ENCODE data around the gene CTSZ. TPM values are rescaled to one million over a fixed set of nuclear protein-coding genes. Genes with fewer than 3 reads are reported as not detected.

Gene CTSZ
- total RNA-seq, 4 donors from 2014 or later, result 83.5 to 145 (median 105) TPM

GRCh38 chr20:59037386-59037785 is 30.3 kb upstream of the CTSZ start:
- no peak overlapping the region for H3K4me3 ChIP-seq
- peaks cover 0 to 44% (median 3%) of the 10 kb centered on the region in 3 donors for H3K36me3 ChIP-seq
- DNase-seq (ENCODE audit: low spot score in 2 of 2), result no peak
- 83 to 89% methylated on average over 12 of the region's 12 CpGs for WGBS, 2 donors
- no peak overlapping the region for H3K27ac ChIP-seq
- H3K9me3 ChIP-seq, result no peaks in the 10 kb centered on the region
- TF ChIP-seq CTCF (IDR thresholded peaks at IDR 0.05) (no peak), POLR2A (IDR thresholded peaks at IDR 0.05) (no peak), EP300 (IDR thresholded peaks at IDR 0.05) (no peak)
- H3K27me3 ChIP-seq, result no peaks in the 10 kb centered on the region
- peaks cover 2 to 47% (median 12%) of the 10 kb centered on the region in 4 donors for H3K4me1 ChIP-seq

- WGBS, 2 donors, result 94 to 99% methylated on average over 3 of the region's 3 CpGs
Observed at GRCh38 chr20:59035381-59035780, 28.3 kb upstream of the CTSZ start.

GRCh38 chr20:59033616-59034165 is 26.6 kb upstream of the CTSZ start:
- DNase-seq (ENCODE audit: low spot score in 2 of 2), result no peak
- H3K27me3 ChIP-seq, result no peaks in the 10 kb centered on the region
- peaks cover 0 to 55% (median 8%) of the 10 kb centered on the region in 3 donors for H3K36me3 ChIP-seq
- no peak overlapping the region for H3K4me3 ChIP-seq
- no peak overlapping the region for H3K27ac ChIP-seq
- 87% methylated on average over 2 of the region's 2 CpGs for WGBS, 2 donors
- H3K4me1 ChIP-seq, result peaks cover 0 to 43% (median 30%) of the 10 kb centered on the region in 4 donors
- H3K9me3 ChIP-seq, result no peaks in the 10 kb centered on the region
- TF ChIP-seq POLR2A (IDR thresholded peaks at IDR 0.05) (no peak), EP300 (IDR thresholded peaks at IDR 0.05) (no peak), CTCF (IDR thresholded peaks at IDR 0.05) (no peak)

More at GRCh38 chr20:59035381-59035780, 28.3 kb upstream of the CTSZ start:
- Histone ChIP-seq H3K27me3 (no peaks in the 10 kb centered on the region), H3K36me3 (peaks cover 0 to 44% (median 3%) of the 10 kb centered on the region in 3 donors), H3K4me3 (no peak overlapping the region), H3K9me3 (no peaks in the 10 kb centered on the region), H3K27ac (no peak overlapping the region), H3K4me1 (peaks cover 2 to 43% (median 14%) of the 10 kb centered on the region in 4 donors)
- no peak for DNase-seq (ENCODE audit: low spot score in 2 of 2)
- TF ChIP-seq POLR2A (IDR thresholded peaks at IDR 0.05) (no peak), CTCF (IDR thresholded peaks at IDR 0.05) (no peak), EP300 (IDR thresholded peaks at IDR 0.05) (no peak)

- no peaks in the 10 kb centered on the region for H3K27me3 ChIP-seq
- peaks cover 0 to 44% (median 34%) of the 10 kb centered on the region in 4 donors for H3K4me1 ChIP-seq
- no peak for TF ChIP-seq CTCF (IDR thresholded peaks at IDR 0.05)
- TF ChIP-seq EP300 (IDR thresholded peaks at IDR 0.05), result no peak
- no peak for TF ChIP-seq POLR2A (IDR thresholded peaks at IDR 0.05)
- H3K36me3 ChIP-seq, result peaks cover 0 to 51% (median 8%) of the 10 kb centered on the region in 3 donors
- no peak for DNase-seq (ENCODE audit: low spot score in 2 of 2)
- no peaks in the 10 kb centered on the region for H3K9me3 ChIP-seq
- H3K4me3 ChIP-seq, result peak overlapping the region in 2 of 4 donors; percentile 84 to 87
- WGBS, 2 donors, result 94 to 100% methylated on average over 1 of the region's 1 CpG
- peak overlapping the region in 3 of 4 donors; percentile 75 to 91 (median 87) for H3K27ac ChIP-seq
Observed at GRCh38 chr20:59033093-59033492, 26.0 kb upstream of the CTSZ start.

GRCh38 chr20:59032713-59033059 is 25.6 kb upstream of the CTSZ start:
- H3K9me3 ChIP-seq, result no peaks in the 10 kb centered on the region
- no peak for DNase-seq (ENCODE audit: low spot score in 2 of 2)
- H3K4me3 ChIP-seq, result peak overlapping the region; percentile 84 to 89 (median 87)
- peaks cover 0 to 48% (median 36%) of the 10 kb centered on the region in 4 donors for H3K4me1 ChIP-seq
- peaks cover 0 to 48% (median 8%) of the 10 kb centered on the region in 3 donors for H3K36me3 ChIP-seq
- 0 to 1% methylated on average over 13 of the region's 13 CpGs for WGBS, 2 donors
- H3K27ac ChIP-seq, result peak overlapping the region; percentile 75 to 91 (median 83)
- TF ChIP-seq CTCF (IDR thresholded peaks at IDR 0.05), result peak in 2 of 5 experiments; percentile 31 to 39
- TF ChIP-seq EP300 (IDR thresholded peaks at IDR 0.05), result no peak
- H3K27me3 ChIP-seq, result no peaks in the 10 kb centered on the region
